ENCODE data around the gene DTX1. TPM values are rescaled to one million over a fixed set of nuclear protein-coding genes. Genes with fewer than 3 reads are reported as not detected.

Gene DTX1
- total RNA-seq, 2 donors from 2014 or later = 6.3 to 9.8 TPM

DNA sequence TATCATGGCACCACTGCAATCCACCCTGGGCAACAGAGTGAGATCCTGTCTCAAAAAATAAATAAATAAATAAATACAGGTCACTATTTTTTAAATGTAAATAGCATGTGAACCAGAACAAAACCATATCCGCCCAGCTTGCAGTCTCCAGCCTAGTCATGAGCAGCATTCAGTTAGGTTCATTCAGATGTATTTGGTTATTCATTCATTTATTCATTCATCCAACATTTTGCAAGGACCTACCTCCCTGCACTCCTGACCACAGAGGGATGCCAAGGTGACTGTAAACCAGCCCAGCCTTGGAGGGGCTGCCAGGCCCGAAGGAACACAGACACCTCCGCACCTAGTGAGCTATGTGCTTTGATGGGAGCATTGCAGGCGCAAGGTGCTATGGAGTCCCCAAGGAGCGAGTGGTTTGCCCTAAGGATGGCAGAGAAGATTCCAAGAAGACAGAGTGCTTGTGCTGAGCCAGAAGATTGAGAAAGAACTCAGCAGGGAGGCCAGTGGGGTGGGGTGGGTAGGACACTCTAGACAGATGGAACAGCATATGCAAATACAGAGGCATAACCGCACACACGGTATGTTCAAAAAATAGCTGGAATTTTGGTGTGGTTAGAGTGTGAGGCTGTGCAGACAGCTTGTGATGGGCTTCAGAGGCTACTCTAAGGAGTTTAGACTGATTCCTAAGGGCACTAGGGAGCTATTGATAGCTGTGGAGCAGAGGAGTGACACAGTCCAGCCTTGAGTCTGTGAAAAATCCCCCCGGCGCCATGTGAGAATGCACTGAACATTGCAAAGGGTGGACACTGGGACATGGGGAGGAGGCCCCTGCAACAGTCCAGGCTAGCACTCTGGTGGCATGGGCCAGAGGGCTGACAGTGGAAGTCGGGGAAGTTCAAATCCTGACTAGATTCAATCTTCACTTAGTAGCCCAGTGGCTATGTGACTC, 11.7 kb downstream of the DTX1 start:
- DNase-seq (no peak), ATAC-seq (no peak)
- intact Hi-C loops (cut with DNase I) = no loop called here

DNA sequence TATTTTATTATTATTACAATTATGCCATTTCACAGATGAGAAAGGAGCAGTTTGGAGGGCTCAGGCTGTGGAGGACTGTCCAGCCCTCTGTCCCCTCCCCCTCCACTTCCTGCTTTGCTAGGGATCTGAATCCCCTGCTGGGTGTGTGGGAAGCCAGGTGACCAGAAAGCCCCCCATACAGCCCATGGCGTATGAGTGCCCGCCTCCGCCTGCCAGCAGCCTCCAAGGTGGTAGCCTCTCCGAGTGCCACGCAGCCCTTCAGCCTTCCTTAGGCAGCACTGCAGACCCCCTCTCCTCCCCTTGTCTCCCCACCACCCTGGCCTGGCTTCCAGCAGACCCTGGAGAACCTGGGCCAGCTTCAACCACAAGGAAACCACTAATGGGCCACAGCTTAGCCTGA, 12.6 kb downstream of the DTX1 start:
- ATAC-seq (no peak), DNase-seq (no peak)
- intact Hi-C loops (cut with DNase I) = no loop called here

DNA sequence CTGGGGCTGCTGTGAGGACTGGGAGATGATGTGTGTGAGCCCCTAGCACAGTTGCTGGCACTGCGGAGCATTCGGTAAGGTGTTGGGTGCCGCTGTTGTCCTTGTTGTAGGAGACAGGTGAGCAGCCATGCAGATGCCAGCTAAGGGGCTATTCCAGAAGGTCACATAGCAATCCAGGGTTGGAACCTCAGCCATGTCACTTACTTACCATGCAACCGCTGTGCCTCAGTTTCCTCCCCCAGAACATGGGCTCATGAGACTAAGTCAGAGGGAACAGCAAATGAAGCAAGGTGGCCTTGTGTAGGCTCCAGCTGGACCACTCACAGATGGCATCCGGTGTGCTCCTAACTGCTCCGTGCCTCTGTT, 13.2 kb downstream of the DTX1 start:
- DNase-seq (no peak), ATAC-seq (no peak)
- intact Hi-C loops (cut with DNase I) = no loop called here

DNA sequence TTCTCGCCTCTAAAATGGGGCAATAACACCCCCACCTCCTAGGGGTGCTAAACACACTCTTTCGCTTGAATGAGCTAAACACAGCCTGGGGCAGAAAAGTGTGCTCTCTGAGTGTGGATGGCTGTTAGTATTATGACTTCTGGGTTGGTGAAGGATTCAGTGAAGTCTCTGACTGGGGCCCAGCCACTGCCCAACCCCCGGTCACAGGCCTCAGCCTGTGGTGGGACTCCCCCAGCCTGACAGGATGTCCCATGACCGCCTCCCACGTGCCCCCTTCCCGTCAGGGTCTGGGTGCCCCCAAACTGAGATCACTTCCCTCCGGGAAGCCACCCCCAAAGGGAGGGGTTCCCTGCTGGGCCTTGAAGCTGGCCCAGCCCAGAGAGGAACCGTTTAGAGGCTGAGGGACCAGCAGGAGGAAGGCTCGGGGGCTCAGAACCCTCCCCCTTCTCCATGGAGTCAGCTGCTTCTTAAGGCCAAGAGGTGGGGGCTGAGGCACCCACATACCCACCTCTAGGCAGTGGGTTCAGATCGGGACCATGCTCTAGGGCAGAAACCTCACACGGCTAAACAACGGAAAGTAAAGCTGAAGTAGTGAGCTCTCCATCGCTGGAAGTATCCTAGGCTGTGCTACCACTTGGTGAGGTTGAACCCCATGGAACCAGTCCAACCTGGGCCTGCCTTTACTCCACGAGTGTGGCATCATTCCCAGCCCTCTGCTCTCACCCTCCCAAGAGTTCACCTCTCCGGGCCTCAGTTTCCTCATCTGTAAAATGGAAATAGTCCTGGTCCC, 13.8 kb downstream of the DTX1 start:
- intact Hi-C loops (cut with DNase I) = no loop called here
- ATAC-seq (peak in 1 of 2 donors; percentile 10), DNase-seq (peak; percentile 53)

DNA sequence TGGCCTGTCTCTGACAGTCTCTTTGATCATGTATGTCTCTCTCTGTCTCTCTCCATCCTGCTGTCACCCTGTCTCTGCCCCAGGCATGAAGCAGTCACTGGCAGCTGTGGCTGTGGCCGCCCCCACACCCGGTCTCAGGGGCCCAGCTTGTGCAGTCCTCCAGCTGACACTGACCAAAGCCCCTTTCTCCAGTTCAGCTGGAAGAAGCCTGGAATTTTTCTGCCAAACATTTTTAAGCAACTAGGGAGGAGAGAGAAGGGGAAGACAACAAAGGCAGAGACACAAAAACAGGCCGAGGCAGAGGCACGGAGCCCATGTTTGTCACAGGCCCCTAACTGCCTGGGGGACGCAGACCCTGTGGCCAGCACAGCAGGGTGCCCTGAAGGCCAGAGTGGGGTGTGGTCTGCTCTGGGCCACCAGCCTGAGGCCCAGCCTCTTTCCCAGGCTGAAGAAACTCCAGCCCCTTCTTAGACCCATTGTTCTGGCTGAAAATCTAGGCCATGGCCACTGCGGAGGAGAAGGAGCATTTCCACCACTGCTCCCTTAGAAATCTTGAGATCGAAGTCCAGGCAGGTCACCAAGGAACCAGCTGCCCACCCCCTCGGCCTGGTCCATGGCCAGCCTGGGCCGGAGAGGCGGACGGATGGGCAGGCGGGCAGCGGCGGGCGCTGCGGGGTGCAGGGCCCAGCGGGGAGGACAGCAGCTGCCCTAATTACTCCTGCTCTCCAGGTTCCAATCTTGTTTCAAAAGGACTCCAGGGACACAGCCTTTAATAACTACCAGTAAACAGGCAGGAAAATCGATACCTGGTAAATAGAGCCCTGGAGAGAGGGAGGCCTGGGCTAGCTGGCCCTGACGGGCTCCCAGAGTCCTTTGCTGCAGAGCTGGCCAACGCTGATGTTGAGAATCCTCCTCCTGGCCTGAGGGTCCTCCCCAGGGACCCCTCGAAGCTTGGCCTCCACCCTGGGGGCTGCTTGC, 14.9 kb downstream of the DTX1 start:
- DNase-seq (no peak), ATAC-seq (peak; percentile 28 to 78)
- intact Hi-C loops (cut with DNase I) = no loop called here

DNA sequence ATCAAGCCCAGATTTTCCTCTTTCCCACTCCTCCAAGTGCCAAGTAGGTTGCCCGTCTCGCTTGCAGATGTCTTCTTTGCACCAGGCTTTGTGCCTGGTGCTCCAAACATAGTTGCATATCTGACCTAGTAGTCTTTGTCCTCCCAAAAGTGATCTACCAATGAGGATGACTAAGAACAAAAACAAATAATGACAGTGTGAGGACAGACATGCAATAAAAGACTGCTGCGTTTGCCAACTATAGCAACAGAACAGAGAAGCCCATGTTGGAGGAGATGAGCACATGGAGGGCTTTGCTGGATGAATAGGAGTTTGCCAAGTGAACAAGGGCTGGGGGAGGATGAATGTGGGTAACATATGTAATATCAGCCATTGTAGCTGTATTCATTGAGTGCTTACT, 15.6 kb downstream of the DTX1 start:
- DNase-seq = no peak
- ATAC-seq = no peak
- intact Hi-C loops (cut with DNase I) = no loop called here

DNA sequence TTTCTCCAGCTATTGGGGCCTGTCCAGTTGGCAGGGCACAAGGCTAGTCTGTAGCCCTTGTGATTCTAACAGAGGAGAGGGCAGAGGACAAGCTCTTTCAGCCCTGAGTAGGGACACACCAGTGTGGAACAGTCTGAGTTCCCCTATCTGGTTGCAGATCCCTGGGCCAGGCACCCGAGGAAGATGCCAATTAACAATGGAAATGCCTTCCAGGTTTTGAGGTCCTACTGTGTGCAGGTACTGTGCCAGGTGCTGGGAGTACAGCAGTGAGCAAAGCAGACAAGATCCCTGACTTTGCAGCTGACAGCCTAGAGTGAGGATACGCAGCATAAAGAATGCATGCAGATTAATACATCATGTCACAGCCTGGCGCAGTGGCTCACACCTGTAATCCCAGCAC, 17.1 kb downstream of the DTX1 start:
- intact Hi-C loops (cut with DNase I) = no loop called here

DNA sequence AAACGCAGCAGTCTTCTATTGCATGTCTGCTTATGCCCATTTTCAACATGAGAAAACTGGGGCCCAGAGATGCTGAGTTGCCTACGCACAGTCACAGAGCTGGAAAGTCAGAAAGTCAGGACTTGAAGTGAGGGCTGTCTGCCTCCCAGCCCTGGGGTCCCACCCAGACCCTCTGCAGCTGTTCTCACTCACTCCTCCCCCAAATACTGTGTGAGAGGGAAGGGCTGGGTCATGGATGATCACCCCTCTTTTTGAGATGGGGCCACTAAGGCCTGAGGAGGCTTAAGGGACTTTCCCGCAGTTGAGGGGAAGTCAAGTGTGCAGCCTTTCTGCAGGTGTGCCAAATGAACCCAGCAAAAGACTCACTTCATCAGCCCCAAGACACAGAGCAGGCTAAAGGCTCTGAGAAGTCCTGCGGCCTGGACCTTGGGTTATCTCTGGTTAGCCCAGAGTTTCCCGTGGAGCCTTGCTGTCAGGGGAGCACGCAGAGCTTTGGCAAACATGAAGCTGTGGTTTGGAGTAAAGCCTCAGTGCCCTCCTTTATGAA, 18.7 kb downstream of the DTX1 start:
- DNase-seq (no peak), ATAC-seq (no peak)
- intact Hi-C loops (cut with DNase I) = no loop called here

More for the DNA sequence above, 17.1 kb downstream of the DTX1 start:
- ATAC-seq = no peak
- no peak for DNase-seq

DNA sequence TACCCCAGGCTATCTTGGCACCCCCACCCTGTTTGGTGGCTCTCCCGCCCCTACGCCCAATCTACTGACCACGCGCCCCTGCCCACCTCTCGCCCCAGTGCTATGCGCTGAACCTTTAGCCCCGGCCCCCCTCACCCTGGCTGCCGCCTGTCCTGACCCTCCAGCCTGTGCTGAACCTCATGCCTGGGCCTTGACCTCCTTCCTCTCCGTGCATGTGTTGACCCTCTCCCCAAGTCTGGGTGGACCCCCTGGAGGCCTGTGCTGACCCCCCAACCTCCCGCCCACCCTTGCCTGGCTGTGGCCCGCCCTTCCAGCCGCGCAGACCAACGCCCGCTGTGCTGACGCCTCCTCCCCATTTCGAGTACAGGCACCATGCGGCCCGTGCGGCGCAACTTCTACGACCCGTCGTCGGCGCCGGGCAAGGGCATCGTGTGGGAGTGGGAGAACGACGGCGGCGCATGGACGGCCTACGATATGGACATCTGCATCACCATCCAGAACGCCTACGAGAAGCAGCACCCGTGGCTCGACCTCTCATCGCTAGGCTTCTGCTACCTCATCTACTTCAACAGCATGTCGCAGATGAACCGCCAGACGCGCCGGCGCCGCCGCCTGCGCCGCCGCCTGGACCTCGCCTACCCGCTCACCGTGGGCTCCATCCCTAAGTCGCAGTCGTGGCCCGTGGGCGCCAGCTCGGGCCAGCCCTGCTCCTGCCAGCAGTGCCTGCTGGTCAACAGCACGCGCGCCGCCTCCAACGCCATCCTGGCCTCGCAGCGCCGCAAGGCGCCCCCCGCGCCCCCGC, 20.7 kb downstream of the DTX1 start:
- DNase-seq = no peak
- intact Hi-C loops (cut with DNase I) = no loop called here
- ATAC-seq = no peak

DNA sequence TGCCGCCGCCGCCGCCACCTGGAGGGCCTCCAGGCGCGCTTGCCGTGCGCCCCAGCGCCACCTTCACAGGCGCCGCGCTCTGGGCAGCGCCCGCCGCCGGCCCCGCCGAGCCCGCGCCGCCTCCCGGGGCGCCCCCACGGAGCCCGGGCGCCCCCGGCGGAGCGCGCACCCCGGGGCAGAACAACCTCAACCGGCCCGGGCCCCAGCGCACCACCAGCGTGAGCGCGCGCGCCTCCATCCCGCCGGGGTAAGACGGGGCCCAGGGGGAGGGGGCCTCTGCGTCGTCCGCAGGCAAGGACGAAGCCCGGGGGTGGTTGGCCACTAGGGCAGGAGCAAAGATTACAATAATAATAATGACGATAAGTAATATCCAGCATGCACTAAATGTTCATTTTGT, 21.3 kb downstream of the DTX1 start:
- DNase-seq (no peak), ATAC-seq (no peak)
- intact Hi-C loops (cut with DNase I) = no loop called here

DNA sequence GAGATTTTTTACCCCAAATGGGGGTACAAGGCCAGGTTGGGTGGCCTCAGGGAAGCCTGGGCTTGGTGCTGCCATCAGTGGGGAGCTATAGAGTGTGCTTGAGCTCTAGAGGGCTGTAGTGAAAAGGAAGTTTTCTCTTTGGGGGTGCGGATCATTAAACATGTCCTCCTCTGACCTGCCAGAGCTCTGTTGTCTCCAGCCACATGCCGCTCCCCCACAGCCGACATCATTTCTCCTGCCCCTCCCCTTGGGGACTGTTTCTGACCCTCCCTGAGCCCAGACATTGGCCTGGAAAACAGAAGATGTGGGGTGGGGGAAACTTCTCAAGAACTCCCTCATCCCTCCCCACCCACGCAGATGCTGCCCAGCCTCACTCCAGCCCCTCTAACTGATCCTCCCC, 25.3 kb downstream of the DTX1 start:
- no peak for DNase-seq
- intact Hi-C loops (cut with DNase I) = no loop called here
- ATAC-seq = no peak

DNA sequence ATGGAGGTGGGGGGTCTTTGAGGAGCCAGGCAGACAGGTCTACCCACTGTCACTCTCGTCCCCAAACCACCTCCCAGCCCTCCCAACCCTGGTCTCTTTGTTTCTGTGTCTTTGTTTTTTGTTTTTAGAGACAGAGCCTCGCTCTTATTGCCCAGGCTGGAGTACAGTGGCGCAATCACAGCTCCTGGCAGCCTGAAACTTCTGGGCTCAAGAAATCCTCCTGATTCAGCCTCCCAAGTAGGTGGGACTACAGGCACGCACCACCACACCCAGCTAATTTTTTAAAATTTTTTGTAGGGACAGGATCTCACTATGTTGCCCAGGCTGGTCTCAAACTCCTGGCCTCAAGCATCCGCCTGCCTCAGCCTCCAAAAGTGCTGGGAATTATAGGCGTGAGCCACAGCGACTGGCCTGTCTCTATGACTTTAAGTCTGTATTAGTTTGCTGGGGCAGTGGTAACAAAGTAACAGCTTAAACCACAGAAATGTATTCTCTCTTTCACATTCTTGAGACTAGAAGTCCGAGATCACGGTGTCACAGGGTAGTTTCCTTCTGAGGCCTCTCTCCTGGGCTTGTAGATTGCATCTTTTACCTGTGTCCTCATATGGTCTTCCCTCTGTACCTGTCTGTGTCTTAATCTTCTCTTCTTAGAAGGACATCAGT, 26.1 kb downstream of the DTX1 start:
- no peak for ATAC-seq

DNA sequence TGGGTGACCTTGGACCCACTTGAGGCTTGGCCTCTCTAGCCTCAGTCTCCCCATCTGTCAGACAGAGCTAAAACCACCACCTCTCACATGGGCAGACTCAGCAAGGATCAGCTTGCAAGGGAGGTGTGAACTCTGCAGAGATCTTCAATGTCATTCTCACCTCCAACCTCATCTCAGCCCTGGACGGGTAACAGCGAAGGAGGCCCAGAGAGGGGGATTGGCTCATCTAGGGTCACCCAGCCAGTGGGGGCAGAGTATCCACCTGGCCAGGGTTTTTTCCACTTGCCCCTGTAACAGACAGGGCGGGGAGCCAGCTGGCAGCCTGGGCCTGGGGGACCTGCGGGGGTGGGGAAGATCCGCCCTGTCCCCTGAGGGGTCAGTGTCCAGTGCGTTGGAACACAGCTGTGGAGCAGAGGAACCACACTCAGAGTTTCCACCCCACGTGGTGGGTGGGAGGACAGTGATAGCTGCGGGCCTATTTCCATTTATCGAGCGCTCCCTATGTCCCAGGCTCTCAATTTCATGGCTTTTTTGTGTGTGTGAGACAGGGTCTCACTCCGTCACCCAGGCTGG, 27.4 kb downstream of the DTX1 start:
- ATAC-seq (peak in 1 of 2 donors; percentile 29), DNase-seq (peak; percentile 51)
- intact Hi-C loops (cut with DNase I) = no loop called here

More for the DNA sequence above, 26.1 kb downstream of the DTX1 start:
- intact Hi-C loops (cut with DNase I) = no loop called here
- DNase-seq = no peak

DNA sequence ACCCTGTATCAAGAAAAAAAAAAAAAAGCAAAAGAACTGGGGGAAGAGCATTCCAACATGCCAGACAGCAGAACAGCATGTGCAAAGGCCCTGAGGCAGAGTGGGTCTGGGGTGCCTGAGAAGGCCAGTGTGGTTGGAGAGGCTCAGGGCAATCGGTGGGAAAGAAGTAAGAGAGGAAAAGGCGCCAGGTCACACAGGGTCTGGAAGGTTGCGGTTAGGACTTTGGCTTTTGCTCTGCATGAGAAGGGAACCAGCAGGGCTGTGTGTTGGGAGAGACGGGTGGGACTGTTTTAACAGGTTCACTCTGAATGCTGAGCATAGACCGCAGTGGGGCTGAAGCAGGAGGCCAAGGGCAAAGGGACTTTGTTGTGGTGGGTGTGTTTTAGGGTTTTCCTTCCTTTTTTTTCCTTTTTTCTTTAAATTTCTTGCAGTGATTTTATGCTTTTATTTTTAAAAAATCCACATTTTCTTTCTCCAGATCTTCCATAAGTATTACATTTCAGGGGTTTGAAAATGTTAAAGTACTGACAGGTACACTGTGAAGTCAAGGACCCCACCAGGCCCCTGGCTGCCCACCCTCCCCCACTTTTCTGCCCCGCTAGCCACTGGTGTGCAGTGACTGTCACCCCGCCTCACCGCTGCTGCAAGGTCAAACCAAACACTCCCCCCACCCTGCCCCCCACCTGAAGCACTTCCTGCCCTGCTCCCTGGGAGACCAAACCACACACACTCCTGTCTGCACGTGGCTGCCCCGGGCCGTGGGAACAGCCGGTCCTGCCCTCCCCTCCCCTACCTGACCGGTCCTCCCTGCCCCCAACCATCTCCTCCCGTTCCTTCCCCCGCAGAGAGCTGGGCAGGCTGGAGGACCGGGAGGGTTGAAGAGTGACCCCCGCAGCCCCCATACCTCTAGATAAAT, 30.0 kb downstream of the DTX1 start:
- intact Hi-C loops (cut with DNase I) = no loop called here
- DNase-seq (no peak), ATAC-seq (no peak)

DNA sequence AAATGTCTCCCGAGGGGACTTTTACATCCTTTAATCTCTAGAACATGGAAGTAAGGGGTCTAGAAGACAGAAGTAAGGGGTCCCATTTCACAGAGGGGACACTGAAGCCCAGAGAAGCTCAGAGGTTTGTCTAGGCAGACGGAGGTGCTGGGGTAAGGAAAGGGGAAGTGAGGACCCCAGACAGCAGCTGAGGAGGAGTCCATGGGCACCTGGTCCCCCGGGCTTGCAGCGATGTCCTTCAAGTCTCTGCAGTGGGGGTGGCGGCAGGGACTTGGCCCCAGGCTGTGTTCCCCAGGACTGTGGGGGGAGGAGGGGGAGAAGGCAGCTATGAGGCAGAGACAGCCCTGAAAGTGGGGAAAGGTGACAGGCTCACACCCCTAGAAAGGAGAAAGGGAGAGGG, 30.7 kb downstream of the DTX1 start:
- no peak for ATAC-seq
- intact Hi-C loops (cut with DNase I) = no loop called here
- no peak for DNase-seq

DNA sequence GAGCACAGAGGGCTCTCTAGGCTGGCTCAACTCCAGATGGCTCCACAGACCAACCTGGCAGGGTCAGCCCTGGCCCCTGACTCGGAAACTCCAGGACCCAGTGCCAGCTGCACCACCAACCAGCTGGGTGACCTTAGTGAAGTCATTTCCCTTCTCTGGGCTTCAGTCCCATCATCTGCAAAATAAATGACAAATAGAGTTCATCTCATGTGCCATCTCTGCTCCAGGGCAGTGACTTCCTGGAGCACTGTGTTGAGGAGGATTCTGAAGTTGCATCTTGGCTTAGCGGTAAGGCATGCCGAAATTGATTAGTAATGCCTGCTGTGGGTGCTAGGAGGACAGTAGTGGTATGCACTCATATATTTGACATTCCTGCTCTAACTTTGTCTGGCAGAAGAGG, 31.5 kb downstream of the DTX1 start:
- intact Hi-C loops (cut with DNase I) = no loop called here
- ATAC-seq (no peak), DNase-seq (no peak)

Data from left cardiac atrium (tissue), 4 donors.